Measurements from ENCODE around the gene LRRC49. TPM values are rescaled to one million over a fixed set of nuclear protein-coding genes. Genes with fewer than 3 reads are reported as not detected.

The LRRC49 gene
- total and polyA plus RNA-seq, 2 experiments from 2014 or later = 8.5 to 14.6 TPM

DNA sequence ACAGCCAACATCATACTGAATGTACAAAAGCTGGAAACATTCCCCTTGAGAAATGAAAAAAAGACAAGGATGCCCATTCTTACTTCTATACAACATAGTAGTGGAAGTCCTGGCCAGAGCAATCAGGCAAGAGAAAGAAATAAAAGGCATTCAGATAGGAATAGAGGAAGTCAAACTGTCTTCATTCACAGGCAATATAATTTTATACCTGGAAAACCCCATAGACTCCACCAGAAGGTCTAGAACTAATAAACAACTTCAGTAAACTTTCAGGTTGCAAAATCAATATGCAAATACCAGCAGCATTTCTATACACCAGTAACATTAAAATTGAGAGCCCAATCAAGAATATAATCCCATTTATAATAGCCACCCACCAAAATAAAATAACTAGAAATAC lies 195.5 kb downstream of the LRRC49 start (continued):
- TF ChIP-seq, protein P1, sequence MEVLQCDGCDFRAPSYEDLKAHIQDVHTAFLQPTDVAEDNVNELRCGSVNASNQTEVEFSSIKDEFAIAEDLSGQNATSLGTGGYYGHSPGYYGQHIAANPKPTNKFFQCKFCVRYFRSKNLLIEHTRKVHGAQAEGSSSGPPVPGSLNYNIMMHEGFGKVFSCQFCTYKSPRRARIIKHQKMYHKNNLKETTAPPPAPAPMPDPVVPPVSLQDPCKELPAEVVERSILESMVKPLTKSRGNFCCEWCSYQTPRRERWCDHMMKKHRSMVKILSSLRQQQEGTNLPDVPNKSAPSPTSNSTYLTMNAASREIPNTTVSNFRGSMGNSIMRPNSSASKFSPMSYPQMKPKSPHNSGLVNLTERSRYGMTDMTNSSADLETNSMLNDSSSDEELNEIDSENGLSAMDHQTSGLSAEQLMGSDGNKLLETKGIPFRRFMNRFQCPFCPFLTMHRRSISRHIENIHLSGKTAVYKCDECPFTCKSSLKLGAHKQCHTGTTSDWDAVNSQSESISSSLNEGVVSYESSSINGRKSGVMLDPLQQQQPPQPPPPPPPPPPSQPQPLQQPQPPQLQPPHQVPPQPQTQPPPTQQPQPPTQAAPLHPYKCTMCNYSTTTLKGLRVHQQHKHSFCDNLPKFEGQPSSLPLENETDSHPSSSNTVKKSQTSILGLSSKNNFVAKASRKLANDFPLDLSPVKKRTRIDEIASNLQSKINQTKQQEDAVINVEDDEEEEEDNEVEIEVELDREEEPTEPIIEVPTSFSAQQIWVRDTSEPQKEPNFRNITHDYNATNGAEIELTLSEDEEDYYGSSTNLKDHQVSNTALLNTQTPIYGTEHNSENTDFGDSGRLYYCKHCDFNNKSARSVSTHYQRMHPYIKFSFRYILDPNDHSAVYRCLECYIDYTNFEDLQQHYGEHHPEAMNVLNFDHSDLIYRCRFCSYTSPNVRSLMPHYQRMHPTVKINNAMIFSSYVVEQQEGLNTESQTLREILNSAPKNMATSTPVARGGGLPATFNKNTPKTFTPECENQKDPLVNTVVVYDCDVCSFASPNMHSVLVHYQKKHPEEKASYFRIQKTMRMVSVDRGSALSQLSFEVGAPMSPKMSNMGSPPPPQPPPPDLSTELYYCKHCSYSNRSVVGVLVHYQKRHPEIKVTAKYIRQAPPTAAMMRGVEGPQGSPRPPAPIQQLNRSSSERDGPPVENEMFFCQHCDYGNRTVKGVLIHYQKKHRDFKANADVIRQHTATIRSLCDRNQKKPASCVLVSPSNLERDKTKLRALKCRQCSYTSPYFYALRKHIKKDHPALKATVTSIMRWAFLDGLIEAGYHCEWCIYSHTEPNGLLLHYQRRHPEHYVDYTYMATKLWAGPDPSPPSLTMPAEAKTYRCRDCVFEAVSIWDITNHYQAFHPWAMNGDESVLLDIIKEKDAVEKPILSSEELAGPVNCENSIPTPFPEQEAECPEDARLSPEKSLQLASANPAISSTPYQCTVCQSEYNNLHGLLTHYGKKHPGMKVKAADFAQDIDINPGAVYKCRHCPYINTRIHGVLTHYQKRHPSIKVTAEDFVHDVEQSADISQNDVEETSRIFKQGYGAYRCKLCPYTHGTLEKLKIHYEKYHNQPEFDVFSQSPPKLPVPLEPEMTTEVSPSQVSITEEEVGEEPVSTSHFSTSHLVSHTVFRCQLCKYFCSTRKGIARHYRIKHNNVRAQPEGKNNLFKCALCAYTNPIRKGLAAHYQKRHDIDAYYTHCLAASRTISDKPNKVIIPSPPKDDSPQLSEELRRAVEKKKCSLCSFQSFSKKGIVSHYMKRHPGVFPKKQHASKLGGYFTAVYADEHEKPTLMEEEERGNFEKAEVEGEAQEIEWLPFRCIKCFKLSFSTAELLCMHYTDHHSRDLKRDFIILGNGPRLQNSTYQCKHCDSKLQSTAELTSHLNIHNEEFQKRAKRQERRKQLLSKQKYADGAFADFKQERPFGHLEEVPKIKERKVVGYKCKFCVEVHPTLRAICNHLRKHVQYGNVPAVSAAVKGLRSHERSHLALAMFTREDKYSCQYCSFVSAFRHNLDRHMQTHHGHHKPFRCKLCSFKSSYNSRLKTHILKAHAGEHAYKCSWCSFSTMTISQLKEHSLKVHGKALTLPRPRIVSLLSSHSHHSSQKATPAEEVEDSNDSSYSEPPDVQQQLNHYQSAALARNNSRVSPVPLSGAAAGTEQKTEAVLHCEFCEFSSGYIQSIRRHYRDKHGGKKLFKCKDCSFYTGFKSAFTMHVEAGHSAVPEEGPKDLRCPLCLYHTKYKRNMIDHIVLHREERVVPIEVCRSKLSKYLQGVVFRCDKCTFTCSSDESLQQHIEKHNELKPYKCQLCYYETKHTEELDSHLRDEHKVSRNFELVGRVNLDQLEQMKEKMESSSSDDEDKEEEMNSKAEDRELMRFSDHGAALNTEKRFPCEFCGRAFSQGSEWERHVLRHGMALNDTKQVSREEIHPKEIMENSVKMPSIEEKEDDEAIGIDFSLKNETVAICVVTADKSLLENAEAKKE (CRISPR knock-in tag; IDR thresholded peaks at IDR 0.05) = no peak
- TF ChIP-seq NANOG (IDR thresholded peaks at IDR 0.05; ENCODE audit: borderline replicate concordance) = no peak
- no peak for TF ChIP-seq ZNF331 (CRISPR knock-in tag; IDR thresholded peaks at IDR 0.05; ENCODE audit: low read depth)

DNA sequence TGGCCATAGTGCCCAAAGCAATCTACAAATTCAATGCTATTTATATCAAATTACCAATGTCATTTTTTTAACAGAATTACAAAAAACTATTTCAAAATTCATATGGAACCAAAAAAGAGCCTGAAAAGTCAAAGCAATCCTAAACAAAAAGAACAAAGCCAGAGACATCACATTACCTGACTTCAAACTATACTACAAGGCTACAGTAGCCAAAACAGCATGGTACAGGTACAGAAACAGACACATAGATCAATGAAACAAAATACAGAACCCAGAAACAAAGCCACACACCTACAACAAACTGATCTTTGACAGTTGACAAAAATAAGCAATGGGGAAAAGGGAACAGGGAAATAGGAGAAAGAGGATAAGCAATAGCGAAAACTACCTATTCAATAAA lies 196.1 kb downstream of the LRRC49 start:
- Mint-ChIP-seq H3K36me3 (ENCODE audit: low read depth) (peaks cover 19% of the 10 kb centered on the region; the same call in 2 of the 3 replicates), H3K4me3 (no peak overlapping the region), H3K4me1 (peaks cover 23% of the 10 kb centered on the region), H3K27me3 (ENCODE audit: insufficient read depth, low read depth, poor library complexity) (peaks cover 39% of the 10 kb centered on the region), H3K27ac (no peak overlapping the region), H3K9me3 (peaks cover 32% of the 10 kb centered on the region)
- Histone ChIP-seq H3K9me2 (ENCODE audit: insufficient read depth) (no peaks in the 10 kb centered on the region), H2AFZ (no peak overlapping the region), H3K27me3 (ENCODE audit: insufficient read depth) (peaks cover 44% of the 10 kb centered on the region), H3K4me1 (ENCODE audit: insufficient read depth) (peaks cover 16% of the 10 kb centered on the region), H3K36me3 (ENCODE audit: insufficient read depth) (no peaks in the 10 kb centered on the region; the same call in 1 of the 2 replicates), H4K20me1 (replicated peaks; ENCODE audit: insufficient read depth) (no peaks in the 10 kb centered on the region), H3K79me2 (replicated peaks; ENCODE audit: insufficient read depth) (no peaks in the 10 kb centered on the region), H3F3A (replicated peaks; ENCODE audit: low read depth) (no peaks in the 10 kb centered on the region), H3K4me3 (no peak overlapping the region), H3K4me2 (no peak overlapping the region), H3K27ac (ENCODE audit: low read depth) (no peak overlapping the region)
- DNase-seq (ENCODE audit: low spot score) (no peak), ATAC-seq (no peak)
- no peak for TF ChIP-seq CREB1 (CRISPR knock-in tag; IDR thresholded peaks at IDR 0.05; ENCODE audit: low read depth)
- no peak for TF ChIP-seq POLR2AphosphoS5 (IDR thresholded peaks at IDR 0.05; ENCODE audit: low read depth)
- TF ChIP-seq EZH2 (IDR thresholded peaks at IDR 0.05; ENCODE audit: low read depth, unreplicated experiment) = no peak
- TF ChIP-seq ZNF114 (CRISPR knock-in tag; IDR thresholded peaks at IDR 0.05) = no peak
- TF ChIP-seq, protein P2, sequence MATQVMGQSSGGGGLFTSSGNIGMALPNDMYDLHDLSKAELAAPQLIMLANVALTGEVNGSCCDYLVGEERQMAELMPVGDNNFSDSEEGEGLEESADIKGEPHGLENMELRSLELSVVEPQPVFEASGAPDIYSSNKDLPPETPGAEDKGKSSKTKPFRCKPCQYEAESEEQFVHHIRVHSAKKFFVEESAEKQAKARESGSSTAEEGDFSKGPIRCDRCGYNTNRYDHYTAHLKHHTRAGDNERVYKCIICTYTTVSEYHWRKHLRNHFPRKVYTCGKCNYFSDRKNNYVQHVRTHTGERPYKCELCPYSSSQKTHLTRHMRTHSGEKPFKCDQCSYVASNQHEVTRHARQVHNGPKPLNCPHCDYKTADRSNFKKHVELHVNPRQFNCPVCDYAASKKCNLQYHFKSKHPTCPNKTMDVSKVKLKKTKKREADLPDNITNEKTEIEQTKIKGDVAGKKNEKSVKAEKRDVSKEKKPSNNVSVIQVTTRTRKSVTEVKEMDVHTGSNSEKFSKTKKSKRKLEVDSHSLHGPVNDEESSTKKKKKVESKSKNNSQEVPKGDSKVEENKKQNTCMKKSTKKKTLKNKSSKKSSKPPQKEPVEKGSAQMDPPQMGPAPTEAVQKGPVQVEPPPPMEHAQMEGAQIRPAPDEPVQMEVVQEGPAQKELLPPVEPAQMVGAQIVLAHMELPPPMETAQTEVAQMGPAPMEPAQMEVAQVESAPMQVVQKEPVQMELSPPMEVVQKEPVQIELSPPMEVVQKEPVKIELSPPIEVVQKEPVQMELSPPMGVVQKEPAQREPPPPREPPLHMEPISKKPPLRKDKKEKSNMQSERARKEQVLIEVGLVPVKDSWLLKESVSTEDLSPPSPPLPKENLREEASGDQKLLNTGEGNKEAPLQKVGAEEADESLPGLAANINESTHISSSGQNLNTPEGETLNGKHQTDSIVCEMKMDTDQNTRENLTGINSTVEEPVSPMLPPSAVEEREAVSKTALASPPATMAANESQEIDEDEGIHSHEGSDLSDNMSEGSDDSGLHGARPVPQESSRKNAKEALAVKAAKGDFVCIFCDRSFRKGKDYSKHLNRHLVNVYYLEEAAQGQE (IDR thresholded peaks at IDR 0.05; ENCODE audit: unreplicated experiment) = no peak
- TF ChIP-seq ZNF331 (CRISPR knock-in tag; IDR thresholded peaks at IDR 0.05; ENCODE audit: low read depth) = no peak
- TF ChIP-seq NANOG (IDR thresholded peaks at IDR 0.05; ENCODE audit: borderline replicate concordance) = no peak
- no peak for TF ChIP-seq JUNB (IDR thresholded peaks at IDR 0.05; ENCODE audit: unreplicated experiment)
- TF ChIP-seq, protein P3, sequence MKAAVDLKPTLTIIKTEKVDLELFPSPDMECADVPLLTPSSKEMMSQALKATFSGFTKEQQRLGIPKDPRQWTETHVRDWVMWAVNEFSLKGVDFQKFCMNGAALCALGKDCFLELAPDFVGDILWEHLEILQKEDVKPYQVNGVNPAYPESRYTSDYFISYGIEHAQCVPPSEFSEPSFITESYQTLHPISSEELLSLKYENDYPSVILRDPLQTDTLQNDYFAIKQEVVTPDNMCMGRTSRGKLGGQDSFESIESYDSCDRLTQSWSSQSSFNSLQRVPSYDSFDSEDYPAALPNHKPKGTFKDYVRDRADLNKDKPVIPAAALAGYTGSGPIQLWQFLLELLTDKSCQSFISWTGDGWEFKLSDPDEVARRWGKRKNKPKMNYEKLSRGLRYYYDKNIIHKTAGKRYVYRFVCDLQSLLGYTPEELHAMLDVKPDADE (IDR thresholded peaks at IDR 0.05) = no peak
- TF ChIP-seq, protein P4, sequence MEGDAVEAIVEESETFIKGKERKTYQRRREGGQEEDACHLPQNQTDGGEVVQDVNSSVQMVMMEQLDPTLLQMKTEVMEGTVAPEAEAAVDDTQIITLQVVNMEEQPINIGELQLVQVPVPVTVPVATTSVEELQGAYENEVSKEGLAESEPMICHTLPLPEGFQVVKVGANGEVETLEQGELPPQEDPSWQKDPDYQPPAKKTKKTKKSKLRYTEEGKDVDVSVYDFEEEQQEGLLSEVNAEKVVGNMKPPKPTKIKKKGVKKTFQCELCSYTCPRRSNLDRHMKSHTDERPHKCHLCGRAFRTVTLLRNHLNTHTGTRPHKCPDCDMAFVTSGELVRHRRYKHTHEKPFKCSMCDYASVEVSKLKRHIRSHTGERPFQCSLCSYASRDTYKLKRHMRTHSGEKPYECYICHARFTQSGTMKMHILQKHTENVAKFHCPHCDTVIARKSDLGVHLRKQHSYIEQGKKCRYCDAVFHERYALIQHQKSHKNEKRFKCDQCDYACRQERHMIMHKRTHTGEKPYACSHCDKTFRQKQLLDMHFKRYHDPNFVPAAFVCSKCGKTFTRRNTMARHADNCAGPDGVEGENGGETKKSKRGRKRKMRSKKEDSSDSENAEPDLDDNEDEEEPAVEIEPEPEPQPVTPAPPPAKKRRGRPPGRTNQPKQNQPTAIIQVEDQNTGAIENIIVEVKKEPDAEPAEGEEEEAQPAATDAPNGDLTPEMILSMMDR (conservative IDR thresholded peaks at IDR 0.05; ENCODE audit: low read depth in 2 of 2) = no peak

Data from GM23338 (cell line).